Gastrocnemius medialis (tissue), 4 donors: ENCODE results near the gene LAMTOR3. TPM values are rescaled to one million over a fixed set of nuclear protein-coding genes. Genes with fewer than 3 reads are reported as not detected.

ENCODE experiments used
- ATAC-seq, 2 donors: fragments of 150-250 bp; one replicate each; pipeline ENCODE4 v1.9.1; 2016
- DNase-seq, 2 donors: peaks; one replicate each; pipeline ENCODE4 v3.0.0-alpha.2; 2019
- H3K27ac ChIP-seq, 4 donors: fragments of 200-600 bp; sonication (generic); 1 replicate in 1 of 4; 2 replicates in 3 of 4; pipeline ENCODE4 v1.5.1; 2016 to 2018; ENCODE audit warnings: mild to moderate bottlenecking in 2 of 4, moderate library complexity in 1 of 4
- H3K27me3 ChIP-seq, 3 donors: fragments of 200-600 bp; sonication (generic) in 2 of 3; 1 replicate in 1 of 3; 2 replicates in 2 of 3; pipeline versions ENCODE4 v1.5.1 to v1.6.0; 2016 to 2019; ENCODE audit warnings: mild to moderate bottlenecking in 1 of 3, moderate library complexity in 1 of 3
- H3K36me3 ChIP-seq, 2 donors: fragments of 200-600 bp; sonication (generic) in 1 of 2; one replicate each; pipeline ENCODE4 v1.5.1; 2017 to 2018
- H3K4me1 ChIP-seq, 2 donors: fragments of 200-600 bp; sonication (generic) in 1 of 2; one replicate each; pipeline ENCODE4 v1.5.1; 2016 to 2017; ENCODE audit warnings: mild to moderate bottlenecking in 2 of 2
- H3K4me3 ChIP-seq, 4 donors: fragments of 200-600 bp; sonication (generic) in 3 of 4; 1 replicate in 1 of 4; 2 replicates in 3 of 4; pipeline ENCODE4 v1.5.1; 2016 to 2019; ENCODE audit warnings: mild to moderate bottlenecking in 2 of 4
- H3K9me3 ChIP-seq, 3 donors: fragments of 200-600 bp; sonication (generic) in 2 of 3; 1 replicate in 1 of 3; 2 replicates in 2 of 3; pipeline ENCODE4 v1.5.1; 2016 to 2019
- CTCF ChIP-seq, 5 experiments: fragments of 450-650 bp in 3 of 5; fragments of 200-600 bp in 2 of 5; sonication (generic) in 2 of 5; IDR thresholded peaks in 4 of 5; conservative IDR thresholded peaks in 1 of 5; 1 replicate in 4 of 5; 2 replicates in 1 of 5; pipeline ENCODE4 v1.5.1; 2016 to 2019; ENCODE audit warnings: antibody characterized with exemption in 5 of 5, mild to moderate bottlenecking in 3 of 5, moderate library complexity in 3 of 5
- POLR2A ChIP-seq, 2 donors: fragments of 450-650 bp; IDR thresholded peaks; one replicate each; pipeline ENCODE4 v1.6.1; 2017; ENCODE audit warnings: antibody characterized with exemption in 2 of 2, mild to moderate bottlenecking in 2 of 2, moderate library complexity in 2 of 2
- in situ Hi-C, 4 donors: fragments of 200-750 bp; cut with MboI; loops; one replicate each; pipeline versions ENCODE4 v1.15.0 to v1.8.0; 2017; ENCODE audit warnings: low sequenced_read_pairs in 4 of 4
- intact Hi-C: fragments of 100-400 bp; cut with DNase I; formaldehyde crosslinking; loops from one replicate; pipeline ENCODE4 v1.15.1; 2023; ENCODE audit warnings: low total_unique reads
- total RNA-seq, 4 donors: library from RNA; depleted of rRNA; stranded (reverse); fragments of >200 nt; gene quantifications; one replicate each; pipeline versions ENCODE4 v1.1.0 to v1.2.3, GENCODE V29; 2016

The LAMTOR3 gene
- total RNA-seq, 4 donors from 2014 or later: 20.8 to 31.1 (median 28.9) TPM

GRCh38 chr4:99886146-99886545 is 8.1 kb downstream of the LAMTOR3 start:
- intact Hi-C loops: no loop called here

GRCh38 chr4:99885687-99886086 is 8.5 kb downstream of the LAMTOR3 start:
- ATAC-seq: no peak
- in situ Hi-C loops (no loop called here), intact Hi-C loops (no loop called here)
- Histone ChIP-seq H3K4me3 (no peak overlapping the region), H3K9me3 (no peaks in the 10 kb centered on the region), H3K27ac (no peak overlapping the region), H3K27me3 (no peaks in the 10 kb centered on the region), H3K36me3 (peaks cover 5 to 43% of the 10 kb centered on the region in 2 donors), H3K4me1 (no peaks in the 10 kb centered on the region)
- DNase-seq: no peak
- TF ChIP-seq POLR2A (IDR thresholded peaks at IDR 0.05) (no peak), CTCF (IDR thresholded peaks at IDR 0.05 in 4 of 5, conservative IDR thresholded peaks at IDR 0.05 in 1 of 5) (no peak)

More at GRCh38 chr4:99886146-99886545, 8.1 kb downstream of the LAMTOR3 start:
- no peaks in the 10 kb centered on the region for H3K9me3 ChIP-seq
- DNase-seq (no peak), ATAC-seq (no peak)
- no peak overlapping the region for H3K27ac ChIP-seq
- H3K27me3 ChIP-seq: no peaks in the 10 kb centered on the region
- H3K4me1 ChIP-seq: no peaks in the 10 kb centered on the region
- in situ Hi-C loops: no loop called here
- peaks cover under 1 to 38% of the 10 kb centered on the region in 2 donors for H3K36me3 ChIP-seq
- no peak overlapping the region for H3K4me3 ChIP-seq
- no peak for TF ChIP-seq CTCF (IDR thresholded peaks at IDR 0.05 in 4 of 5, conservative IDR thresholded peaks at IDR 0.05 in 1 of 5)
- no peak for TF ChIP-seq POLR2A (IDR thresholded peaks at IDR 0.05)

GRCh38 chr4:99885063-99885664 is 9.1 kb downstream of the LAMTOR3 start:
- TF ChIP-seq POLR2A (IDR thresholded peaks at IDR 0.05) (no peak), CTCF (IDR thresholded peaks at IDR 0.05 in 4 of 5, conservative IDR thresholded peaks at IDR 0.05 in 1 of 5) (peak in 1 of 5 experiments; percentile 27)
- intact Hi-C loops: no loop called here
- DNase-seq (no peak), ATAC-seq (no peak)
- H3K4me1 ChIP-seq: no peaks in the 10 kb centered on the region
- H3K27me3 ChIP-seq: no peaks in the 10 kb centered on the region
- no peak overlapping the region for H3K27ac ChIP-seq
- H3K4me3 ChIP-seq: no peak overlapping the region
- H3K9me3 ChIP-seq: no peaks in the 10 kb centered on the region
- H3K36me3 ChIP-seq: peaks cover 5 to 48% of the 10 kb centered on the region in 2 donors
- in situ Hi-C loops: no loop called here

- Histone ChIP-seq H3K4me1 (peaks cover 0 to 2% of the 10 kb centered on the region in 2 donors), H3K27ac (no peak overlapping the region), H3K36me3 (peaks cover 5 to 50% of the 10 kb centered on the region in 2 donors), H3K9me3 (no peaks in the 10 kb centered on the region), H3K27me3 (no peaks in the 10 kb centered on the region), H3K4me3 (no peak overlapping the region)
- intact Hi-C loops (loop anchor here (5.0 kb wide), 1 partner anchor 33 kb away; no protein-coding TSS in a partner anchor), in situ Hi-C loops (no loop called here)
- DNase-seq: no peak
- no peak for TF ChIP-seq CTCF (IDR thresholded peaks at IDR 0.05 in 4 of 5, conservative IDR thresholded peaks at IDR 0.05 in 1 of 5)
- no peak for TF ChIP-seq POLR2A (IDR thresholded peaks at IDR 0.05)
- no peak for ATAC-seq
These were observed 14.8 kb downstream of the LAMTOR3 start for GRCh38 chr4:99879458-99879857.
